GM18499 (cell line): ENCODE results near the gene SLIT1.

ENCODE experiments used
- ATAC-seq: cut with Tn5 transposase; IDR thresholded peaks from one replicate; pipeline ENCODE4 v1.9.1; 2021; ENCODE audit warnings: moderate number of reproducible peaks; ENCODE audit not compliant: insufficient read depth, unreplicated experiment

The SLIT1 gene

GRCh38 chr10:97204826-97205679, 19.3 kb upstream of the SLIT1 start:
- ATAC-seq: no peak

GRCh38 chr10:97203220-97203619, 17.5 kb upstream of the SLIT1 start:
- no peak for ATAC-seq

DNA sequence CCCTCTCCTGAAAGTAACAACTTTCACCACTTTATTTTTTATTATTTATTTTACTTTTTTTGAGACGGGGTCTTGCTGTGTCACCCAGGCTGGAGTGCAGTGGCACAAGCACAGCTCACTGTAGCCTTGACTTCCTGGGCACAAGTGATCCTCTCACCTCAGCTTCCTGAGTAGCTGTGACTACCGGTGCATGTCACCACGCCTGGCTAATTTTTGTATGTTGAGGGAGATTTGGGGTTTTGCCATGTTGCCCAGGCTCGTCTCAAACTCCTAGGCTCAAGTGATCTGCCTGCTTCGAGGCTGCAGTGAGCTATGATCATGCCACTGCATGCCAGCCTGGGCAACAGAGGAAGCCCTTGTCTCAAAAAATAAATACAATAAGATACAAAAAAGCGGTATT, 14.9 kb upstream of the SLIT1 start:
- no peak for ATAC-seq

- ATAC-seq: no peak
Observed at GRCh38 chr10:97199152-97199551, 13.4 kb upstream of the SLIT1 start.

DNA sequence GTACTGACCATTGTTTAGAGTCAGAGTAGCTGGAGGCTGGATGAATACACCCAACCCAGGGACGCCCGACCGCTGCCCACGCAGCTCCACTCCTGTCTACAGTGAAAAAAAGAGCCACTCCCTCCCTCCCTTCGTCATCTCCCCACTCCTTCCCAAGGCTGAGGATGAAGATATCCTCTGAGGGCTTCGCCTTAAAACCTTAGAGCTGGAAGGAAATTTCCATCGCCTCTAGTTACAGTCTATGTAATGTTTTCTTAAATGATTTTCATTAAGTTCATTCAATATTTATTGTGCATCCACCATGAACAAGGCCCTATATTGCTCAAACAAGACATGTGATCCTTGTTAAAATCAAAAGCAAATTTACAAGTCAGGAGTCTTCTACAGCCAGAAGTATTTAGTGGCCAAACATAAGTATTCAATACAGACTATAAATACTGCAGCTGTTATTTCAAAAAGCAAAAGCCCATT, 11.3 kb upstream of the SLIT1 start:
- ATAC-seq: no peak

GRCh38 chr10:97196223-97197029, 10.7 kb upstream of the SLIT1 start:
- ATAC-seq: no peak

DNA sequence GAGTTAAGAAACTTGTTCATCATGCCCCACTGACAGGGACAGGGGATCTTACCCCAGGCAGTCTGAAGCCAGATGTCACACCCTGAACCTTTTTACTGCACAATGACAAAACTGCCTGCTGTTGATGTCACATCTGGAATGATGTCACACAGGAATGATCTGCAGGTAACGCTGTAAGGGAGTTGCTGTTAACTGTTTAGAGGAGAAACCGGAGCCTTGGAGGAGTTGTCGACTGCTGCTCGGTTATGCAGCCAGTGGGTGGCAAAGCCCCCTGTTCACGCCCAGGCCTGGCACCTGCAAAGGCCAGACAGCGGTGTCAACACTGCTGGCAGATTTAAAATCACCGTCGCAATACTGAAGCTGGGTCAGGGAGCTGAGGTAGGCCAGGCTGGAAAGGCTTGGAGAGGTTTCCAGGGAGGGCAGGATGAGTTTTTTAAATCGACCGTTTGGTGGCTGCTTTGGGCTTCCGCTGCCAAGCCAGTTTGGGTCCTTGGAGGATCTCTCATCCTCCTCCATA, 10.0 kb upstream of the SLIT1 start:
- ATAC-seq: no peak

GRCh38 chr10:97192952-97193435, 7.2 kb upstream of the SLIT1 start:
- no peak for ATAC-seq

DNA sequence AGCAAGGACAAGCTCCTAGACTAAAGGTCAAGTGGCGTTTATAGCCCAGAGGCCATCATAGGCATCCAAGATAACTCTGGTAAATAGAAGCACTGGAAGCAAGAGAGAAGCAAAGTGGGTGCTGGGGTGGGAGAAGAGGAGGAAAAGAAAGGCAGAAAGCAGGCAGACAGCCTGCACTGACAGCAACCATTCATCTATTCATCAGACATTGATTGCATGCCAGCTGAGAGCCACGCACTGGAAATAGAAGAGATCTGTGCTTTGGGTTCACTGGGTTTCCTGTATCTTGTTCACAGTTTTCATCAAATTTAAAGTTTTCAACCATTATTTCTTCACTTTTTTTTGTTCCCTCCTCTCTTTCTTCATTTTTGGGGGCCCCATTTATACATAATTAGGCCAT, 4.7 kb upstream of the SLIT1 start:
- no peak for ATAC-seq

GRCh38 chr10:97188261-97188711, 2.5 kb upstream of the SLIT1 start:
- ATAC-seq: no peak

DNA sequence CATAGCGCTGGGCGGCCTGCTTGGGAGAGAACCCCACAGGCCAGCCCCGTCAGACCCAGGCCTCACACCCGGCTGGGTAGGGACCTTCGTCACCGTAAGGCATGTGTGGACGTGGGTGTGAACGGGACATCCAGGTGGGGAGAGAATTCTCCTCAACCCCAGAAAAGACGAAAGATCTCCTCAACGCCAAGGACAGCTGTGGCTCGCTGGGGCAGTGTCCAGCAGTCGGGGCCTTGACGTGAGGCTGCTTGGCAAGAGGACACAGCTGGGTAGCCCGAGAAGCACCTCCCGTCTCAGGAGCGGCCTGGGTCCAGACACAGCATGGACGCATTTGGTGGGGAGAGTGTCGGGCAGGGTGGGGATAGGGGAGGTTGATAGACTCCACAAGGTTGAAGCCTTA, 1.2 kb upstream of the SLIT1 start:
- no peak for ATAC-seq

DNA sequence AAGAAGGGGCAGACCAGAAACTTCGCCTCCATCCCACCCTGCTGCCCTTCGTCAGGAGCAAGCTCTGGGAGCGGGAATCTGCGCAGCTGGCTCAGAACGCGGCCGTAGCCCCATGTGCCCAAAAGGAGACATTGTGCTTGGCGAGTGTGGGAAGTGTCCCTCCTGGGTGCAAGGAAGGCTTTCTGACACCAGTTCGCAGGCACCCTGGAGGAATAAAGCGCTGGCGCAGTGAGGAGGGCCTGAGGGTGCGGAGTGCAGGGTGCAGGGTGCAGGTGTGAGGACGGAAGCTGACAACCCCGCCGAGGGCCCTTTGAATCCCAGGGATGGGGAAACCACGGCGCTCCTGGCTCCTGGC, 811 bp downstream of the SLIT1 start:
- no peak for ATAC-seq

- ATAC-seq: no peak
Observed at GRCh38 chr10:97183314-97183713, 2.4 kb downstream of the SLIT1 start.

- no peak for ATAC-seq
Observed at GRCh38 chr10:97182288-97182990, 3.3 kb downstream of the SLIT1 start.

- no peak for ATAC-seq
Observed at GRCh38 chr10:97180986-97181385, 4.8 kb downstream of the SLIT1 start.

- ATAC-seq: no peak
Observed at GRCh38 chr10:97180363-97180755, 5.4 kb downstream of the SLIT1 start.

DNA sequence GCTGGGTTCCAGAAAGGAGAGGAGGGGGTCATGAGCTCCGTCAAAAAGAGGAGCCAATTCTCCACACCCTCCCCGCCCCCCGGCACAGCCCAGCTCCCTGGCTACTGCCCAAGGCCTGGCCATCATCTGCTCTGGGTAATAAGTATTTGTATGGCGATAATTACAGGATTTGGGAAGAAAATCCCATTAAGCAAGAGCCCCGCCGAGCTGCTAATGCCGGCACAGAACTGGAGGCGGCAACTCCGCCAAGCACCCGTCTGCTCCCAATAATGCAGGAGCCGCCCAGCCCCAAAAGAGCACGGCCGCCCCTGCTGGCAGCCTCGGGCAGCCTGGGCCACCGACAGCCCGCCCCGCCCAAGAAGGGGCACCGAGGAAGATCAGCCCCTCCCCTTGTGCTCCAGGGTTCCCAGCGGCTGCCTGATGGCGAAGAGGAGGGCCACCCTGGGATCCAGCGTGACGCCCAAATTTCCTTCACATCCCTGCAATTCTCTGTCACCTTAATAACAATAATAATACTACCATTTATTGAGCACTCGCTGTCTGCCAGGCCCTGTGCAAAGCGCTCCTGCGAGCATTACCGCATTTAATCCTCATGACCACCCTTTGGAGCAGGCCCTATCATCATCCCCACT, 5.9 kb downstream of the SLIT1 start:
- no peak for ATAC-seq

DNA sequence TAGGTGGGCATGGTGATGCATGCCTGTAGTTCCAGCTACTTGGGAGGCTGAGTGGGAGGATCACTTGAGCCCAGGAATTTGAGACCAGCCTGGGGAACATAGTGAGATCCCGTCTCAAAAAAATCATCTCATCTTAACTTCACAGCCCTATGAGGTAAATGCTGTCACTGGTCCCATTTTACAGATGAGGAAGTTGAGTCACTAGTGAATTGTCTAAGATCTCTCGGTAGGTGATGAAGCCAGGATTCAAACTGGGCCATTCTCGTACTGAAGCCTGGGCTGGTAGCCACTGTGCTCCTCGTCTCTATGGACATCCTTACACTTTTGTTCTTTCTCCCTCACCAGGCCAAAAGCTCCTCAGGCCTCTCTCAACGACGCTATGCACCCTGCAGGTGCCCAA, 6.4 kb downstream of the SLIT1 start:
- no peak for ATAC-seq

DNA sequence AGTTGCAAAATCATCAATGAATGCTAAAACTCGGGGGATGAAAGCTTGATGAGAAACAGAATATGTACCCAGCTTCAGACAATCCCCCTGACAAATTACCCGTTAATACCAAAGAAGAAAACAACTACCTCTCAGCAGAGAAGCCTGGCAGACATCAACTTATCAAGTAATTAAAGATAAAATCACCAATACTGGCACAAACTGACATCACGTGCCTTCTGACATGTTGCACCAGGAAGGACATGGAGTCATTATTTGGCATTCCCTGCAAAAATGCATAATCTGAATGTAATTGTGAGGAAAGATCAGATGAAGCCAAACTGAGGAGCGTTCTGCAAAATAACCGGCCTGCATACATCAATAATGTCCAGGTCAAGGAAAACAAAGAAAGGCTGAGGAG, 7.7 kb downstream of the SLIT1 start:
- no peak for ATAC-seq

- no peak for ATAC-seq
Observed at GRCh38 chr10:97176226-97176625, 9.5 kb downstream of the SLIT1 start.
